Loucy (cell line): Measurements from ENCODE around the gene LSM12.
"Not testable (repeated sequence)": the region's sequence is repeated elsewhere in the genome, so short reads cannot be mapped to it uniquely, and the experiment has no call there.

Experiments
- H2AFZ ChIP-seq: fragments of 200-600 bp; sonication (generic); 2 replicates; pipeline ENCODE4 v1.6.0; 2016; ENCODE audit warnings: antibody characterized with exemption, mild to moderate bottlenecking, low read length, moderate library complexity
- H3F3A ChIP-seq: fragments of 200-600 bp; 2 replicates; pipeline ENCODE4 v1.6.0; 2016; ENCODE audit warnings: antibody characterized with exemption, low read depth, mild to moderate bottlenecking
- H3K27me3 ChIP-seq: fragments of 200-600 bp; sonication (generic); 2 replicates; pipeline ENCODE4 v1.6.1; 2014; ENCODE audit warnings: low read length, mild to moderate bottlenecking; ENCODE audit not compliant: insufficient read depth, poor library complexity, severe bottlenecking
- H3K36me3 ChIP-seq: fragments of 200-600 bp; sonication (generic); 2 replicates; pipeline ENCODE4 v1.6.1; 2016; ENCODE audit warnings: low read length; ENCODE audit not compliant: insufficient read depth
- H3K4me1 ChIP-seq: fragments of 200-600 bp; sonication (generic); 2 replicates; pipeline ENCODE4 v1.5.1; 2014; ENCODE audit warnings: low read length, mild to moderate bottlenecking; ENCODE audit not compliant: insufficient read depth, poor library complexity, severe bottlenecking
- H3K4me2 ChIP-seq: fragments of 200-600 bp; sonication (generic); 2 replicates; pipeline ENCODE4 v1.6.0; 2014; ENCODE audit warnings: antibody characterized with exemption, low read length, low read depth, mild to moderate bottlenecking; ENCODE audit not compliant: poor library complexity, severe bottlenecking
- H3K4me3 ChIP-seq: fragments of 200-600 bp; sonication (generic); 2 replicates; pipeline ENCODE4 v1.5.1; 2014; ENCODE audit warnings: low read length, mild to moderate bottlenecking, mixed read lengths; ENCODE audit not compliant: poor library complexity, severe bottlenecking
- H3K79me2 ChIP-seq: fragments of 200-600 bp; sonication (generic); 2 replicates; pipeline ENCODE4 v1.6.1; 2014; ENCODE audit warnings: low read length; ENCODE audit not compliant: insufficient read depth
- H3K9ac ChIP-seq: fragments of 200-600 bp; sonication (generic); 2 replicates; pipeline ENCODE4 v1.6.0; 2014; ENCODE audit warnings: mild to moderate bottlenecking, low read depth, low read length, moderate library complexity; ENCODE audit not compliant: poor library complexity, severe bottlenecking
- H3K9me2 ChIP-seq: fragments of 200-600 bp; sonication (generic); replicated peaks from 2 replicates; pipeline ENCODE4 v1.6.1; 2016; ENCODE audit warnings: low read depth, low read length, mixed read lengths
- H3K9me3 ChIP-seq: fragments of 200-600 bp; sonication (generic); 2 replicates; pipeline ENCODE4 v1.6.1; 2014; ENCODE audit warnings: mild to moderate bottlenecking, antibody characterized with exemption, low read length, low read depth; ENCODE audit not compliant: insufficient read depth
- H4K20me1 ChIP-seq: fragments of 200-600 bp; sonication (generic); 2 replicates; pipeline ENCODE4 v1.6.0; 2014; ENCODE audit warnings: antibody characterized with exemption, low read length, mild to moderate bottlenecking; ENCODE audit not compliant: insufficient read depth, poor library complexity, severe bottlenecking
- CTCF ChIP-seq: fragments of 200-600 bp; sonication (generic); conservative IDR thresholded peaks from 2 replicates; pipeline ENCODE4 v1.5.1; 2014; ENCODE audit warnings: mild to moderate bottlenecking, antibody characterized with exemption, low read length
- EZH2phosphoT487 ChIP-seq: fragments of 200-600 bp; IDR thresholded peaks from 2 replicates; pipeline ENCODE4 v1.6.1; 2018; ENCODE audit warnings: antibody characterized with exemption, mild to moderate bottlenecking, moderate library complexity, borderline replicate concordance

Gene LSM12

GRCh38 chr17:44022246-44022645 is 44.2 kb downstream of the LSM12 start:
- Histone ChIP-seq H3K4me1 (no peaks in the 10 kb centered on the region), H4K20me1 (no peaks in the 10 kb centered on the region), H3K9me2 (no peaks in the 10 kb centered on the region), H3K79me2 (no peaks in the 10 kb centered on the region), H3K27me3 (no peaks in the 10 kb centered on the region), H3K9me3 (no peaks in the 10 kb centered on the region), H2AFZ (no peak overlapping the region), H3K4me2 (no peak overlapping the region), H3F3A (no peaks in the 10 kb centered on the region), H3K36me3 (no peaks in the 10 kb centered on the region), H3K9ac (no peak overlapping the region), H3K4me3 (no peak overlapping the region)
- no peak for TF ChIP-seq EZH2phosphoT487
- TF ChIP-seq CTCF = no peak

- H3K79me2 ChIP-seq, H2AFZ ChIP-seq, H3K9me3 ChIP-seq, H3F3A ChIP-seq, H4K20me1 ChIP-seq, H3K4me1 ChIP-seq, H3K4me2 ChIP-seq, H3K9ac ChIP-seq, H3K36me3 ChIP-seq, H3K9me2 ChIP-seq, H3K4me3 ChIP-seq, H3K27me3 ChIP-seq: not testable (repeated sequence)
These were observed 45.2 kb downstream of the LSM12 start for GRCh38 chr17:44021227-44021626.

- Histone ChIP-seq H3K4me2 (peak within 1 kb of the TSS; percentile 89), H3K4me1 (peaks cover 9% of the 10 kb centered on the region), H3K4me3 (peak within 1 kb of the TSS; percentile 97), H3F3A (no peaks in the 10 kb centered on the region), H3K36me3 (no peaks in the 10 kb centered on the region), H4K20me1 (no peaks in the 10 kb centered on the region), H3K27me3 (no peaks in the 10 kb centered on the region), H3K9ac (peak within 1 kb of the TSS; percentile 91), H3K9me3 (no peaks in the 10 kb centered on the region), H3K79me2 (peaks cover 11% of the 10 kb centered on the region; the same call in 1 of the 2 replicates), H2AFZ (peak within 1 kb of the TSS; percentile 99), H3K9me2 (no peaks in the 10 kb centered on the region)
- TF ChIP-seq EZH2phosphoT487 (no peak), CTCF (no peak)
These were observed 51.9 kb downstream of the LSM12 start, which contains the start of gene TMEM101 for GRCh38 chr17:44014437-44015172. Gene TMEM101, minus strand, starts transcription at chr17:44014963. Its CDS starts 11 bp downstream, at chr17:44014952.

- H3K79me2 ChIP-seq = peaks cover 11% of the 10 kb centered on the region; the same call in 1 of the 2 replicates
- peaks cover 9% of the 10 kb centered on the region for H3K4me1 ChIP-seq
- H3K36me3 ChIP-seq = no peaks in the 10 kb centered on the region
- no peak overlapping the region for H2AFZ ChIP-seq
- peak overlapping the region; percentile 97 for H3K4me3 ChIP-seq
- no peaks in the 10 kb centered on the region for H3K9me2 ChIP-seq
- TF ChIP-seq EZH2phosphoT487 = no peak
- TF ChIP-seq CTCF = no peak
- H3F3A ChIP-seq = no peaks in the 10 kb centered on the region
- H3K4me2 ChIP-seq = peak overlapping the region; percentile 89
- H4K20me1 ChIP-seq = no peaks in the 10 kb centered on the region
- H3K27me3 ChIP-seq = no peaks in the 10 kb centered on the region
- H3K9me3 ChIP-seq = no peaks in the 10 kb centered on the region
- H3K9ac ChIP-seq = peak overlapping the region; percentile 91
These were observed 52.4 kb downstream of the LSM12 start for GRCh38 chr17:44014133-44014436.
